ENCODE results near the gene IL1RAPL1.

DNA sequence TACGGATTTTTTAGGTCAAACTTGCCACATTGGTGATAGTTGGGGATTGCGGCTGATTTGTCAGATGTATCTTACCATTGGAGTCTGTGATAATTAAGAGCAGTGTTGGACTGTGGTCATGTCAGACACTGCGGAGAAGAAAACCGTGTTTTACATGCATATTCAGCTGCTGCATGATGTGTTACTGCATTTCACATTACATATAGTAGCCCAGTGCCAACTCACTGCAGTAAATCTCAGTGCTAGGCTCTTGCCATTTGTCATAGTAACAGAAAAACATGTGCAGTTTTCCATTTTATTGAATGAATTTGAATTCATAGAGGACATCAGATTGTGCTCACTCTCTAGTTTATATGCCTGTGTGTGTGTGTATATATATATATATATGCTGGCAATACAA, 543.7 kb downstream of the IL1RAPL1 start:
- TF ChIP-seq GATA2 (IDR thresholded peaks at IDR 0.05; ENCODE audit: low read depth, low read length), result no peak
- TF ChIP-seq GATA3 (IDR thresholded peaks at IDR 0.05; ENCODE audit: low read depth, low read length), result no peak
